ENCODE measurements around the gene FER. TPM values are rescaled to one million over a fixed set of nuclear protein-coding genes. Genes with fewer than 3 reads are reported as not detected.

The FER gene
- total and polyA plus RNA-seq, 8 donors: 1.7 to 218 (median 24.0) TPM

GRCh38 chr5:109030360-109031143 is 282.9 kb downstream of the FER start:
- no peak for DNase-seq
- no peaks in the 10 kb centered on the region for H3K36me3 ChIP-seq
- no peak overlapping the region for H3K27ac ChIP-seq
- no peak for TF ChIP-seq EP300 (IDR thresholded peaks at IDR 0.05)
- TF ChIP-seq POLR2A (IDR thresholded peaks at IDR 0.05): no peak
- TF ChIP-seq CTCF (IDR thresholded peaks at IDR 0.05): no peak
- TF ChIP-seq POLR2AphosphoS5 (IDR thresholded peaks at IDR 0.05): no peak
- intact Hi-C loops (cut with DNase I; ENCODE audit: low total_unique reads): no loop called here
- no peaks in the 10 kb centered on the region for H3K4me1 ChIP-seq
- 80 to 91% (median 87%) methylated on average over 2 of the region's 2 CpGs for WGBS, 5 donors
- no peak overlapping the region for H3K4me3 ChIP-seq
- no peaks in the 10 kb centered on the region for H3K9me3 ChIP-seq
- H3K27me3 ChIP-seq: no peaks in the 10 kb centered on the region

GRCh38 chr5:109034306-109034705 is 286.6 kb downstream of the FER start:
- TF ChIP-seq POLR2A (IDR thresholded peaks at IDR 0.05) (no peak), EP300 (IDR thresholded peaks at IDR 0.05) (no peak), CTCF (IDR thresholded peaks at IDR 0.05) (no peak), POLR2AphosphoS5 (IDR thresholded peaks at IDR 0.05) (no peak)
- Histone ChIP-seq H3K27me3 (no peaks in the 10 kb centered on the region), H3K9me3 (no peaks in the 10 kb centered on the region), H3K36me3 (no peaks in the 10 kb centered on the region), H3K4me3 (no peak overlapping the region), H3K27ac (no peak overlapping the region), H3K4me1 (no peaks in the 10 kb centered on the region)
- 73 to 100% (median 89%) methylated on average over 1 of the region's 1 CpG for WGBS, 5 donors
- intact Hi-C loops (cut with DNase I; ENCODE audit: low total_unique reads): no loop called here
- no peak for DNase-seq

GRCh38 chr5:109035436-109035835 is 287.7 kb downstream of the FER start:
- Histone ChIP-seq H3K4me3 (no peak overlapping the region), H3K4me1 (no peaks in the 10 kb centered on the region), H3K36me3 (no peaks in the 10 kb centered on the region), H3K9me3 (no peaks in the 10 kb centered on the region), H3K27me3 (no peaks in the 10 kb centered on the region), H3K27ac (no peak overlapping the region)
- intact Hi-C loops (cut with DNase I; ENCODE audit: low total_unique reads): no loop called here
- DNase-seq: peak in 1 of 2 donors; percentile 10
- WGBS, 5 donors: 67 to 85% (median 81%) methylated on average over 4 of the region's 4 CpGs
- TF ChIP-seq POLR2AphosphoS5 (IDR thresholded peaks at IDR 0.05): no peak
- TF ChIP-seq CTCF (IDR thresholded peaks at IDR 0.05): no peak
- TF ChIP-seq EP300 (IDR thresholded peaks at IDR 0.05): no peak
- no peak for TF ChIP-seq POLR2A (IDR thresholded peaks at IDR 0.05)

- WGBS, 5 donors: 84 to 95% (median 93%) methylated on average over 2 of the region's 2 CpGs
- no peak for DNase-seq
- Histone ChIP-seq H3K36me3 (no peaks in the 10 kb centered on the region), H3K9me3 (no peaks in the 10 kb centered on the region), H3K27ac (no peak overlapping the region), H3K4me3 (no peak overlapping the region), H3K4me1 (no peaks in the 10 kb centered on the region), H3K27me3 (no peaks in the 10 kb centered on the region)
- intact Hi-C loops (cut with DNase I; ENCODE audit: low total_unique reads): no loop called here
- TF ChIP-seq POLR2AphosphoS5 (IDR thresholded peaks at IDR 0.05) (no peak), CTCF (IDR thresholded peaks at IDR 0.05) (no peak), EP300 (IDR thresholded peaks at IDR 0.05) (no peak), POLR2A (IDR thresholded peaks at IDR 0.05) (no peak)
Measured at GRCh38 chr5:109038209-109038840, 290.6 kb downstream of the FER start.
